GM18511 (cell line): ENCODE measurements around the gene SPDYE4.
A peak's percentile ranks its signal among the peaks of the same experiment; 100 is the strongest.
"Not testable (repeated sequence)": the region's sequence is repeated elsewhere in the genome, so short reads cannot be mapped to it uniquely, and the experiment has no call there.

Experiments
- ATAC-seq: cut with Tn5 transposase; IDR thresholded peaks from one replicate; pipeline ENCODE4 v1.9.1; 2021; ENCODE audit warnings: mild to moderate bottlenecking, moderate library complexity; ENCODE audit not compliant: unreplicated experiment

Gene SPDYE4

GRCh38 chr17:8758137-8758596 lies at the start of gene SPDYE4:
SPDYE4 (minus strand) TSS chr17:8758546; CDS start chr17:8758382, 164 bp downstream.
- no peak for ATAC-seq

GRCh38 chr17:8806926-8807550 lies 48.7 kb upstream of the SPDYE4 start:
- ATAC-seq: peak; percentile 89

GRCh38 chr17:8806253-8806925 lies 48.0 kb upstream of the SPDYE4 start:
- peak; percentile 33 for ATAC-seq

GRCh38 chr17:8805396-8805795 lies 47.0 kb upstream of the SPDYE4 start:
- not testable (repeated sequence) for ATAC-seq

DNA sequence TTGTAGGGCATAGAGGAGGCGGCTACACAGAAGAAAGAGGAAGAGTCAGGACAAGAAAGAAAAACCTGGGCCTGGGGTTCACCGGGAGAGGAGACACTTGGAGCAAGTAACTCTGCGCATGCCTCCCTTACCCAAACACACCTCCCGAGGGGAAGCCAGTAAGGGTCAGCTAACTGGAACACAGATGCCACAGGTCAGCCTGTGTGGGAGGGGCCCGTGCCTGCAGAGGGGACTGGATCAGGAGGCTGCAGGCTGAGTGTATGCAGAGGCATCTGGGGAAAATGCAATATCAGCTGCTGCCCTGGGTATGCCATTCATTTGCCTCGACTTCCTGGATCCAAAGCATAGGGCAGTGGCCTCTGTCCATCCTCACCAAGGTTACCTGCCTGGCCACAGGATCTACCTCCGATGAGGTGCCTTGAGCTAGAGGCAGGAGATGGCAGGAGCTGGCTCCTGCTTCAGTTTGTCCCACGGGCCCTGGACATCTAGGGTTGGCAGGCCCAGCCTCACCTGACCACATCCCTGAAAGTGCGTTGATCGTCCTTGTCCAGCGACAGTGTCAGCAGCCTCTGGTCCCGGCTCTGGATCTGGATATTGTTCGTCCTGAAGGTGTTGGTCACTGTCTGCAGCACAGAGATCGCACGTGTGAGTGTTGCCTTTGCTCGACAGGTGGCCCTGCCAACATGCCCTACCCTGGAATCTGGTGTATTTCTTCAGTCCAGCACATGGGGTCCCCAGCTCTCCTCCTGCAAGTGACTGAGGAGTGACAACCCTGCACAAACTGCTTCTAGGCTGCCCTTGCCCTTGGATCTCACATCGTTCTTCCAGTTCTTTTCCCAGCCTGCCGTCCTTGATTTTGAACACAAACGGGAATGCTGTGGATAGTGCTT lies 45.4 kb upstream of the SPDYE4 start:
- ATAC-seq: no peak

DNA sequence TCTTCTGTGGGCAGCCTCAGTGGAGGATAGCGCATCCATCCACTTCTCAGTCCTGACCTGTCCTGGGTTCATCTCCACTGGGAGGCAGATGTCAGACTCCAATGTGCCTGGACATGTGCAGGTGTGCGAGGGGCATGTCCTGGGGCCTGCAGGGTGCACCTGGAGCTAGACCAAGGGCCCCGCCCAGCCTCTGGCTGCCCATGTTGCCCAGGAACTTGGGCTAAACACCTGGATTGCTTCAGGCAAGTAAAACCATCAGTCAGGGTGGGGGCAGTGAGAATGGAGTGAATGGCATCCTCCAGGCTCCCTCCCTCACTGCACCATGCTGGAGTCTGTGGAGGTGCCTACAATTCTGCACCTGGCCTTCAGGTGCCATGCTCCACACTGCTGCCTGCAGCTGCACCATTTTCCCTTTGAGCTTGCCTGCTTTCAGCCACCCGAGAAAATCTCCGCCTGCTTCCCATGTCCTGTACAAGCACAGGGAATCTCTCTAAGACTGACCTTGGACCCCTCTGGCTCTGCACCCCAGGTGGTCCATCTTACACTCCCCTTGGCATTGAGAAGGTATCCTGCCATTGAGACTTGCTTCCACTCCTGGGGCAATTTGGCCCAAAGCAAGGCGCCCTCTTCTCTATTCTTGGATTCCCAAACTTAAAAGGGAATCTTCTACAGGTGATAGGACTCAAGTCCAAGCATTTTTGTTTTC lies 42.9 kb upstream of the SPDYE4 start:
- ATAC-seq: no peak

- no peak for ATAC-seq
Measured at GRCh38 chr17:8800656-8801055, 42.3 kb upstream of the SPDYE4 start.

- ATAC-seq: no peak
Measured at GRCh38 chr17:8799570-8800212, 41.3 kb upstream of the SPDYE4 start.

DNA sequence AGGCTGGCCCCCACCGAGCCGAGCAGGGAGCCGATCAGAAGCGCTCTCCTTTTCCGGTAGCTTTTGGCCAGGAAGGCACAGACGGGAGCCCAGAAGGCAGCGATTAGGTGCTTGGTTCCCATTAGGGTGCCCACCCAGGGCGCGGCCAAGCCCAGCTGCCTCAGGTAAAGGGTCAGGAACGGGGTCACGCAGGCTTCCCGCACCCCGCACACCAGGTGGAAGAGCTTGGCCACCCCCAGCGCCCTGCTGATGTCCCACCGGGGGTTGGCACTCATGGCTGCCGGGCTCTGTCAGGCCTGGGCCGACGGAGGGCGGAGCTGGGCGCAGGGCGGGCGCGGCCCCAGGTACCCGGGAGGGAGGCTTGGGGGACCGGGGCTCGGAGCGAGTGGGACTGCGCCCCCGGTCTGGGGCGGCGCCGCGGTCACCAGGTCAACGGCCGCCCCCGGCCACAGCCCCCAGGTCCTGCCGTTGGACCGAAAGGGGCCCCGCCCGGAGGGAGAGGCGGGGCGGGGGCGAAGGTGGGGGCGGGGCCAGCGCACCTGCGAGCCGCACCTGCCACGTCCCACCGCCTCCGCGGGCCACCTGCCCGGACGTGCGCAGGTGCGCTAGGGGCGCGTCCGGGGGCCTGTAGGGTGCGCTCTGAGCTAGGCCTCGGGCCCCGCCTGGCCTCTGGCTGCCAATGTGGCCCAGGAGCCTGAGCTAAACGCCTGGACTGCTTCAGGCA lies 40.7 kb upstream of the SPDYE4 start, which contains the start of gene MFSD6L:
TSS of gene MFSD6L (minus strand) at position 520 of the 724 bp plus-strand sequence. CDS start at position 275, 245 bp downstream.
- no peak for ATAC-seq

DNA sequence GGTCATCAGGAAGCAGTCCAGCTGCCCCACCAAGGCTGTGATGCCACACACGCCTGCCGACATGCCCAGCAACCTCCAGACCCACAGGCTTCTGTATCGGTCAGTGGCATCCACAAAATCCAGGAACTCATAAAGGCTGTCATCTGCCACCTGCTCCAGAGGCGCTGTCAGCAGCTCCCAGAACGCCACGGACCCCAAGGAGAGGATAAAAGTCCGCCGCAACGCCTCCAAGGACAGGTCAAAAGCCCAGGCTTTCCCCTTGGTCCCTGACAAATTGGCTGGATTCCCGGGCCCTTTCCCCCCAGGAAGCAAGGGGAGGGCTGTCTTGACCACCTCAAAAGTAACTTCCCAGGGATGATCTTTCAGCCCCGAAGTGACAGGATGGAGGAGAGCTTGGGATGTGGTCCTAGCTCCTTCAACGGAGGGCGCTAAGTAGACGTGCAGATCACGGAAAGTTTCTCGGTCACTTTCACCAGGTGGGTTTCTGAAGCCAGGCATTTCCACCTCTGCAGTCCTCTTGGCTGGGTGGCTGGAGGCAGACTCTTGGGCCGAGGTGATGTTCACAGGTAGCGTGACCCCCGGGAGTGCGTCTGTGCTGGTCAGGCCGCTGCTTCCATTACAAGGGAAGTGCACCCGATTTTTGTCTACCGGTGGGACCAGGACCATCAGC lies 40.0 kb upstream of the SPDYE4 start:
- ATAC-seq: no peak

DNA sequence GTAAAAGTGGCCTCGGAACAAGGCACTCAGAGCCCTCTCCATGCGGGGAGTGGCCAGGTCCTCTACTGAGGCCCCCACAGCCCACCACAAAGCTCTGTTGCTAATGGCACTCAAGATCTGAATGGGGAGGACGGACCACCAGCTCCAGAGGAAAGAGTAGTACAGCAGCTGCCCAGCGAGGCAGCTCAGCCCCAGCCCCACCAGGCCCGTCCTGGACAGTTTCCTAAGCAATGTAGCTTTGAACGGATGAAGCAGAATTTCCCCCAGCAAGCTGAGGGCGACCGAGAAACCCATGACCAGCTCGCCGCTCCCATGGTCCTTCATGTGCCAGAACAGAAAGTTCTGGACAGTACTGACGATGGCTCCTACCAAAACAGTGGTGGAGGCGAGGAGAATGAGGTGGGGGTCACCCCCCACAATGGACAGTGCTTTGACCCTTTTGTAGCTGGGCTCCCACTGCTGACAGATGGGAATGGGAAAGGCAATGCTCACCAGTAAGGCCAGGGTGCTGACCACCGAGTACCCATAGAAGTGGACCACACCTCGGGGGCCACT lies 39.4 kb upstream of the SPDYE4 start:
- no peak for ATAC-seq

DNA sequence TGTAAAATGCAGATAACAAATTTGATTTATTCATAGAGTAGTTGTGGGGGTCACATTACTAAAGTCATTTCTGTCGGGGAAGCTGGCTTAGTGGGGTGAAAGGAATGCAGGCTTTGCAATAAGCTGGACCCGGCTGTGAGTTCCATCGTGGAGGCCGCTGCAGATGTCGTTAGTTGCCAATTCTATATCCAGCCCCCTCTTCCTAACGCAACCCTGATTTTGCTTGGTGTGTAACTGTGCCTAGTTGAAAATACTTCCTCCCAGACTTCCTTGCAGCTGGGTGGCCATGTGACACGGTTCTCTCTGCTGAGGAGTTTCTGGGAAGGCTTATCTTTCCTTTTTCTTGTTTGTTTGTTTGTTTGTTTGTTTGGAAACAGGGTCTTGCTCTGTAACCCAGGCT lies 36.3 kb upstream of the SPDYE4 start:
- ATAC-seq: no peak

- ATAC-seq: no peak
Measured at GRCh38 chr17:8793649-8794048, 35.3 kb upstream of the SPDYE4 start.

DNA sequence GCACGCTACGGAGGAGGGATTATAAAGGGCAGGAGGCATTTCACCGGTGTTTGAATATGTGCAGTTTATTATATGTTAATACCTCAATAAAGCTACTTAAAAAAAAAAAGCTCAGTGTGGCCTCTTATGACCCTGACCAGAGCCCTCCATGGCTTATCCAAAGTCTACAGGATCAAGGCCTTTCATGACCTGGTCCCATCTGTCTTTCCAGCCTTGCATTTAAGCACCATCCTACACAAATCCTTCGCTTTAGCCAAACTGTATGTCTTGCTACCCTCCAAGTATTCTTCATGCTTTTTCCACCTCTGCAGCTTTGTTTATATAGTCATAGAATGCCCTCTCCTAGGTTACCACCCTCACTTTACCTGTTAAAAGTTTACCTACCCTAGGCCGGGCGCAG lies 34.3 kb upstream of the SPDYE4 start:
- no peak for ATAC-seq

DNA sequence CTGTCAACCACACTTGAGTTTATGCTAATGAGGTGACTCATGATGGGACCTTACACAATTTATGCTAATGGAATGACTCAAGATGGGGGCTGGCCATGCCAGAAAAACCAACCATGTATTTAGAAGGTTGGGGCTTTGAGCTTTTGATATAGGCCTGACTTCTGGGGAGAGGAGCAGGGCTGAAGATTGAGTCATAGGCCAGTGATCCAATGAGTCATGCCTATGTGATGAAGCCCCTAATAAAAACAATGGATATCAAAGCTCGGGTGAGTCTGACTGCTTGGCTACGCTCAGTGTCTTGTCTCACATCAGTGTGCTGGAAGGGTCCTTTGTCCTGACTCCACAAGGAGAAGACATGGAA lies 33.5 kb upstream of the SPDYE4 start:
- no peak for ATAC-seq

GRCh38 chr17:8791248-8791909 lies 33.0 kb upstream of the SPDYE4 start:
- ATAC-seq: no peak

- ATAC-seq: no peak
Measured at GRCh38 chr17:8789743-8790142, 31.4 kb upstream of the SPDYE4 start.

GRCh38 chr17:8788998-8789397 lies 30.7 kb upstream of the SPDYE4 start:
- no peak for ATAC-seq
